ENCODE measurements around the gene CPLX1.

The CPLX1 gene

DNA sequence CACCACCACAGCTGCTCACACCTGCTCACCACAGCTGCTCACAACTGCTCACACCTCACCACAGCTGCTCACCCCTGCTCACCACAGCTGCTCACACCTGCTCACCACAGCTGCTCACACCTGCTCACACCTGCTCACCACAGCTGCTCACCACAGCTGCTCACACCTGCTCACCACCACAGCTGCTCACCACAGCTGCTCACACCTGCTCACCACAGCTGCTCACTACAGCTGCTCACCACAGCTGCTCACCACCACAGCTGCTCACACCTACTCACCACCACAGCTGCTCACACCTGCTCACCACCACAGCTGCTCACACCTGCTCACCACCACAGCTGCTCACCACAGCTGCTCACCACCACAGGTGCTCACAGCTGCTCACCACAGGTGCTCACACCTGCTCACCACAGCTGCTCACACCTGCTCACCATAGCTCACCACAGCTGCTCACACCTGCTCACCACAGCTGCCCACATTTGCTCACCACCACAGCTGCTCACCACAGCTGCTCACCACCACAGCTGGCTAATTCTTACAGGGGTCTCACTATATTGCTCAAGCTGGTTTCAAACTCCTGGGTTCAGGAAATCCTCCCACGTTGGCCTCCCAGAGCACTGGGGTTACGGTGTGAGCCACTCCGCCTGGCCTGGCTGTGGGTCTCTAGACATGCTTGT is 30.4 kb upstream of the CPLX1 start:
- Histone ChIP-seq H3K4me3 (ENCODE audit: low read depth in 1 of 5, low read length in 5 of 5) (no peak overlapping the region), H3K9me3 (ENCODE audit: control insufficient read depth in 5 of 5, low read length in 5 of 5) (no peaks in the 10 kb centered on the region), H3K9ac (ENCODE audit: low read length in 5 of 5) (no peak overlapping the region), H3K4me1 (ENCODE audit: control insufficient read depth in 5 of 5, insufficient read depth in 5 of 5, low read length in 5 of 5) (no peaks in the 10 kb centered on the region), H3K36me3 (ENCODE audit: control insufficient read depth in 5 of 5, insufficient read depth in 5 of 5, low read length in 5 of 5) (peaks cover 0 to 86% (median 69%) of the 10 kb centered on the region in 5 donors), H3K27ac (ENCODE audit: low read depth, low read length) (no peak overlapping the region), H3K27me3 (ENCODE audit: control insufficient read depth in 5 of 5, insufficient read depth in 4 of 5, low read length in 5 of 5) (no peaks in the 10 kb centered on the region)

DNA sequence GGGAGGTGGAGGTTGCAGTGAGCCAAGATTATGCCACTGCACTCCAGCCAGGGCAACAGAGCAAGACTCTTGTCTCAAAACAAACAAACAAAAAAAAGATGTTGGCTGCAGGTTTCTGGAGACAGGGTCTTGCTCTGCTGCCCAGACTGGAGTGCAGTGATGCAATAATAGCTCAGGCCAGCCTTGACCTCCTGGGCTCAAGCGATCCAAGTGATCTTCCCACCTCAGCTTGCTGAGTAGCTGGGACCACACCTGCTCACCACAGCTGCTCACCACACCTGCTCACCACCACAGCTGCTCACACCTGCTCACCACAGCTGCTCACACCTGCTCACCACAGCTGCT is 29.9 kb upstream of the CPLX1 start:
- Histone ChIP-seq H3K27me3 (ENCODE audit: control insufficient read depth in 5 of 5, insufficient read depth in 4 of 5, low read length in 5 of 5) (no peaks in the 10 kb centered on the region), H3K9ac (ENCODE audit: low read length in 5 of 5) (no peak overlapping the region), H3K4me1 (ENCODE audit: control insufficient read depth in 5 of 5, insufficient read depth in 5 of 5, low read length in 5 of 5) (no peaks in the 10 kb centered on the region), H3K4me3 (ENCODE audit: low read depth in 1 of 5, low read length in 5 of 5) (no peak overlapping the region), H3K36me3 (ENCODE audit: control insufficient read depth in 5 of 5, insufficient read depth in 5 of 5, low read length in 5 of 5) (peaks cover 0 to 86% (median 69%) of the 10 kb centered on the region in 5 donors), H3K9me3 (ENCODE audit: control insufficient read depth in 5 of 5, low read length in 5 of 5) (no peaks in the 10 kb centered on the region), H3K27ac (ENCODE audit: low read depth, low read length) (no peak overlapping the region)

DNA sequence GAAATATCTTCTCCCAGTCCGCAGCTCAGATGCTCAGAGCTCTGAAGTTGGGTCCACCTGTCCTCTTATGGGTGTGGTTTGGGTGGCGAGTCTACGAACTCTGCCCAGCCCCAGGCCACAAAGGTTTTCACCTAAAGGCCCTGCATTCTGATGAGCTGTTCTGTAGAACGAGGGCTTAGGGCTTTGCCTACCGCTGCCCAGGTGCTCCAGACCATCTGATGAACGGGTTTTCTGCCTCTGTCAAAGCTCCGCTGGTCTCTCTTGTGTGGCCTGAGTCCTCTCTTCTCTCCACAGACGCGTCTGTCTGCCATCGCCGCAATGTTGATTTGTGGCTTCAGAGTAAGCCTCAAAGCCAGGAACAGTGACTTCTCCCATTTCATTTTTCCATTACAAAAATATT is 28.4 kb upstream of the CPLX1 start:
- no peaks in the 10 kb centered on the region for H3K27me3 ChIP-seq (ENCODE audit: control insufficient read depth in 5 of 5, insufficient read depth in 4 of 5, low read length in 5 of 5)
- H3K4me1 ChIP-seq (ENCODE audit: control insufficient read depth in 5 of 5, insufficient read depth in 5 of 5, low read length in 5 of 5) = no peaks in the 10 kb centered on the region
- H3K9ac ChIP-seq (ENCODE audit: low read length in 5 of 5) = no peak overlapping the region
- H3K9me3 ChIP-seq (ENCODE audit: control insufficient read depth in 5 of 5, low read length in 5 of 5) = no peaks in the 10 kb centered on the region
- H3K36me3 ChIP-seq (ENCODE audit: control insufficient read depth in 5 of 5, insufficient read depth in 5 of 5, low read length in 5 of 5) = peaks cover 0 to 86% (median 69%) of the 10 kb centered on the region in 5 donors
- H3K4me3 ChIP-seq (ENCODE audit: low read depth in 1 of 5, low read length in 5 of 5) = no peak overlapping the region
- no peak overlapping the region for H3K27ac ChIP-seq (ENCODE audit: low read depth, low read length)

DNA sequence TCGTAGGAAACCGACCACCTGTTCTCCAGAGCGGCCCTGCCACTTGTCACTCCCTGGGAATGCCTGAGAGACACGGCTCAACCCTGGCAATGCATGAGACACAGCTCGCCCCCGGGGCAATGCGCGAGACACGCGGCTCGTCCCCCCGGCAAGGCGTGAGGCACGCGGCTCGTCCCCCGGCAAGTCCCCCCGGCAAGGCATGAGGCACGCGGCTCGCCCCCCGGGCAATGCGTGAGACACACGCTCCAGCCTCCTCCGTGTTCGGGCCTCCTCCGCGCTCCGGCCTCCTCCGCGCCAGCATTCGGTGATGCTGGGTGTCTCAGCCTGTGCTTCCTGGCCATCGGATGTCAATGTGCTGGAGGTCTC is 27.5 kb upstream of the CPLX1 start:
- H3K4me3 ChIP-seq (ENCODE audit: low read depth in 1 of 5, low read length in 5 of 5) = no peak overlapping the region
- H3K9me3 ChIP-seq (ENCODE audit: control insufficient read depth in 5 of 5, low read length in 5 of 5) = no peaks in the 10 kb centered on the region
- peaks cover 0 to 86% (median 63%) of the 10 kb centered on the region in 5 donors for H3K36me3 ChIP-seq (ENCODE audit: control insufficient read depth in 5 of 5, insufficient read depth in 5 of 5, low read length in 5 of 5)
- no peaks in the 10 kb centered on the region for H3K4me1 ChIP-seq (ENCODE audit: control insufficient read depth in 5 of 5, insufficient read depth in 5 of 5, low read length in 5 of 5)
- no peak overlapping the region for H3K9ac ChIP-seq (ENCODE audit: low read length in 5 of 5)
- H3K27me3 ChIP-seq (ENCODE audit: control insufficient read depth in 5 of 5, insufficient read depth in 4 of 5, low read length in 5 of 5) = no peaks in the 10 kb centered on the region
- no peak overlapping the region for H3K27ac ChIP-seq (ENCODE audit: low read depth, low read length)

- Histone ChIP-seq H3K4me1 (ENCODE audit: control insufficient read depth in 5 of 5, insufficient read depth in 5 of 5, low read length in 5 of 5) (peaks cover 0 to 2% (median 0%) of the 10 kb centered on the region in 5 donors), H3K9ac (ENCODE audit: low read length in 5 of 5) (no peak overlapping the region), H3K36me3 (ENCODE audit: control insufficient read depth in 5 of 5, insufficient read depth in 5 of 5, low read length in 5 of 5) (peaks cover 0 to 82% (median 59%) of the 10 kb centered on the region in 5 donors), H3K27me3 (ENCODE audit: control insufficient read depth in 5 of 5, insufficient read depth in 4 of 5, low read length in 5 of 5) (no peaks in the 10 kb centered on the region), H3K4me3 (ENCODE audit: low read depth in 1 of 5, low read length in 5 of 5) (no peak overlapping the region), H3K9me3 (ENCODE audit: control insufficient read depth in 5 of 5, low read length in 5 of 5) (no peaks in the 10 kb centered on the region), H3K27ac (ENCODE audit: low read depth, low read length) (no peak overlapping the region)
Observed at GRCh38 chr4:851701-852430, 25.9 kb upstream of the CPLX1 start.

DNA sequence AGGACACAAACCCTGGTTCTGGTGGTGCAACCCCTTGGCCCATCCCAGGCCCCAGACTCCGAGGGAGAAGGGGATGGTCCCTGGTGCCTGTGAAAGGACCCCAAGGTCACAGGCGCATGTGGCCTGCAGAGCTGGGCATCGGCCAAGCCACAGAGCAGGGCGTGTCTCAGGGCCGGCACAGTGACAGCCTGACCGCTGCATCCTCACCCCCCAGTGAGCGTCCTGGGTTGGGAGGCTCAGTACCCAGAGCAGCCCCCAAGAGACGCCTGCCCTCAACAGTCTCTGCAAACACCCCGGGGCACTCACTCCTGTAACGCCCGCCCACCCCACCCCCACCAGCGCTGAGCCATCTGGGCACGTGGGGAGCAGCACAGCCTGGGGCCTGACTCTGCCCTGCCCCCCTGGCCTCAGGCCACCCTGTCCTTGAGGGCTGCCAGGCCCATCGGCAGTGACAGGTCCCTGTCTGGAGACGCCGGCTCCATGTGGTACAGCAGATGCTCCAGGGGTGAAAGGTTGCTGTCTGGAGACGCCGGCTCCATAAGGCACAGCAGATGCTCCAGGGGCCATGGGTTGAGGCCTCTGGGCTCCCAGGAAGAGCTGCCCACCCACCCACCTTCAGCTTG is 24.5 kb upstream of the CPLX1 start:
- H3K36me3 ChIP-seq (ENCODE audit: control insufficient read depth in 5 of 5, insufficient read depth in 5 of 5, low read length in 5 of 5) = peaks cover 0 to 71% (median 51%) of the 10 kb centered on the region in 5 donors
- no peak overlapping the region for H3K4me3 ChIP-seq (ENCODE audit: low read depth in 1 of 5, low read length in 5 of 5)
- peaks cover 0 to 6% (median 3%) of the 10 kb centered on the region in 5 donors for H3K4me1 ChIP-seq (ENCODE audit: control insufficient read depth in 5 of 5, insufficient read depth in 5 of 5, low read length in 5 of 5)
- H3K9me3 ChIP-seq (ENCODE audit: control insufficient read depth in 5 of 5, low read length in 5 of 5) = no peaks in the 10 kb centered on the region
- no peak overlapping the region for H3K27ac ChIP-seq (ENCODE audit: low read depth, low read length)
- no peak overlapping the region for H3K9ac ChIP-seq (ENCODE audit: low read length in 5 of 5)
- H3K27me3 ChIP-seq (ENCODE audit: control insufficient read depth in 5 of 5, insufficient read depth in 4 of 5, low read length in 5 of 5) = no peaks in the 10 kb centered on the region

GRCh38 chr4:849478-850175 is 23.7 kb upstream of the CPLX1 start:
- Histone ChIP-seq H3K27ac (ENCODE audit: low read depth, low read length) (no peak overlapping the region), H3K9ac (ENCODE audit: low read length in 5 of 5) (no peak overlapping the region), H3K4me3 (ENCODE audit: low read depth in 1 of 5, low read length in 5 of 5) (no peak overlapping the region), H3K36me3 (ENCODE audit: control insufficient read depth in 5 of 5, insufficient read depth in 5 of 5, low read length in 5 of 5) (peaks cover 0 to 66% (median 47%) of the 10 kb centered on the region in 5 donors), H3K9me3 (ENCODE audit: control insufficient read depth in 5 of 5, low read length in 5 of 5) (no peaks in the 10 kb centered on the region), H3K27me3 (ENCODE audit: control insufficient read depth in 5 of 5, insufficient read depth in 4 of 5, low read length in 5 of 5) (no peaks in the 10 kb centered on the region), H3K4me1 (ENCODE audit: control insufficient read depth in 5 of 5, insufficient read depth in 5 of 5, low read length in 5 of 5) (peaks cover 0 to 10% (median 3%) of the 10 kb centered on the region in 5 donors)

DNA sequence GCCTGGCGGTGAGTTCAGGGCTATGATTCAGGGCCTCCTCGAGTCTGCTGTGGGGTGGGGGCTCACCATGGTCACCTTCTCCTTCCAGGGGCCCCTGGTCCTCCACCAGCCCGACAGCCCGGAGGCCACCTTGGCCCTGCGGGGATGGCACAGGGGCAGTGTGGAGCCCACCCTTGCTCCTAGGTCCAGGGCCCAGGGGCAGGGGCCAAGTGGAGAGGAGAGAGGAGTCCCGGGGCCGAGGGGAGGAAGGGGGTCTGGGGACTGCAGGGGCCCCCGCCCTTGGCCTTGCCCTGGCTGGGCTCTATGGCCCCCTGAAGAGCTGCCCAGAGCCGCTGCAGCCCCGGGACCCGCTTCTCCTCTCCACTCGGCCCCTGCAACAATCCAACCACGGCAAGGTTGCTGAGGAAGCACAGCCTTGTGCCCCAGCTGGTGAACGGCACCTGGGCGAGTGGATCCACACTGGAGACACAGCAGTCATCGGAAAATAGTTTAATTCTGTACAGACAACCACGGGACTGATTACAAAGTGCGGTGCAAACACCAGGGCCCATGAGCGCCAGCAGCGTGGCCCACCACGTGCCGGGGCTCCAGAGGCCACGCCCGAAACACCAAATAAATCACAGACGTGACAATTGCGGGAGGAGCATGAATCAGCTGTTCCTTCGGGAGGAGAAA is 23.0 kb upstream of the CPLX1 start:
- Histone ChIP-seq H3K36me3 (ENCODE audit: control insufficient read depth in 5 of 5, insufficient read depth in 5 of 5, low read length in 5 of 5) (peaks cover 0 to 61% (median 44%) of the 10 kb centered on the region in 5 donors), H3K27me3 (ENCODE audit: control insufficient read depth in 5 of 5, insufficient read depth in 4 of 5, low read length in 5 of 5) (no peaks in the 10 kb centered on the region), H3K4me3 (ENCODE audit: low read depth in 1 of 5, low read length in 5 of 5) (no peak overlapping the region), H3K27ac (ENCODE audit: low read depth, low read length) (no peak overlapping the region), H3K9ac (ENCODE audit: low read length in 5 of 5) (no peak overlapping the region), H3K4me1 (ENCODE audit: control insufficient read depth in 5 of 5, insufficient read depth in 5 of 5, low read length in 5 of 5) (peaks cover 0 to 10% (median 3%) of the 10 kb centered on the region in 5 donors), H3K9me3 (ENCODE audit: control insufficient read depth in 5 of 5, low read length in 5 of 5) (no peaks in the 10 kb centered on the region)

DNA sequence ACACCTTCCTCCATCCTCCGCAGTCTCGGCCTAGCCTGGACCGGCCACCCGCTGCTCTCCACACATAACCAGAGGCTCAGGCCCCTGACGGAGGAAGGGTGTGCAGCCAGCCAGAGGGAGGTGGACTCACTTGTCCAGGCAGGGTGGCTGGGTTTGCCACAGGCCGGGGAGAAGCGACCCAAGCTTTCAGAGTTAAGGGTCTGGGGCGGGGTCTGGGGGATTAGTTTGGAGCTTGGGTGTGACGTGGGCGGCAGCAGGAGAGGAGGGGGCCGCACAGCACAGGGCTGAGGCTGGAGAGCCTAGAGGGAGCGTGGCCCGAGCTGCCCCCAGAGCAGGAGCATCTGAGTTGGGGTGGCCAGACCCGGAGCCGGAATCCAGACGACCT is 22.4 kb upstream of the CPLX1 start:
- H3K27ac ChIP-seq (ENCODE audit: low read depth, low read length) = no peak overlapping the region
- H3K4me3 ChIP-seq (ENCODE audit: low read depth in 1 of 5, low read length in 5 of 5) = no peak overlapping the region
- no peaks in the 10 kb centered on the region for H3K9me3 ChIP-seq (ENCODE audit: control insufficient read depth in 5 of 5, low read length in 5 of 5)
- peaks cover 0 to 58% (median 42%) of the 10 kb centered on the region in 5 donors for H3K36me3 ChIP-seq (ENCODE audit: control insufficient read depth in 5 of 5, insufficient read depth in 5 of 5, low read length in 5 of 5)
- H3K9ac ChIP-seq (ENCODE audit: low read length in 5 of 5) = no peak overlapping the region
- H3K27me3 ChIP-seq (ENCODE audit: control insufficient read depth in 5 of 5, insufficient read depth in 4 of 5, low read length in 5 of 5) = no peaks in the 10 kb centered on the region
- H3K4me1 ChIP-seq (ENCODE audit: control insufficient read depth in 5 of 5, insufficient read depth in 5 of 5, low read length in 5 of 5) = peaks cover 0 to 10% (median 3%) of the 10 kb centered on the region in 5 donors
